HCT116 (cell line): ENCODE measurements around the gene TNFRSF25.

Source experiments
- CTCF ChIP-seq, 3 experiments: fragments of 200-600 bp in 1 of 3; sonication (generic) in 1 of 3; IDR thresholded peaks in 2 of 3; conservative IDR thresholded peaks in 1 of 3; 2 replicates each; pipeline ENCODE4 v1.5.1; 2012 to 2017; ENCODE audit warnings: low read depth in 2 of 3, low read length in 2 of 3, antibody characterized with exemption in 1 of 3, borderline replicate concordance in 1 of 3, control low read depth in 1 of 3, mild to moderate bottlenecking in 1 of 3, mixed read lengths in 1 of 3, mixed run types in 1 of 3, moderate library complexity in 1 of 3; ENCODE audit not compliant: insufficient read depth in 1 of 3
- EZH2 ChIP-seq: fragments of 200-600 bp; sonication (generic); IDR thresholded peaks from 2 replicates; pipeline ENCODE4 v1.6.1; 2017; ENCODE audit warnings: antibody characterized with exemption, mixed run types
- EZH2phosphoT487 ChIP-seq: fragments of 200-600 bp; IDR thresholded peaks from 2 replicates; pipeline ENCODE4 v1.6.1; 2018; ENCODE audit warnings: antibody characterized with exemption, borderline replicate concordance
- RAD21 ChIP-seq: IDR thresholded peaks from 2 replicates; pipeline ENCODE4 v1.6.1; 2012; ENCODE audit warnings: low read depth, mild to moderate bottlenecking
- ZNF274 ChIP-seq: fragments of 200-500 bp; sonication (Bioruptor generic); IDR thresholded peaks from 2 replicates; pipeline ENCODE4 v1.6.1; 2014; ENCODE audit warnings: mild to moderate bottlenecking, low read depth, low read length, inconsistent platforms

GRCh38 chr1:6468729-6469461 lies 2.9 kb upstream of the TNFRSF25 start:
- TF ChIP-seq CTCF (IDR thresholded peaks at IDR 0.05 in 2 of 3, conservative IDR thresholded peaks at IDR 0.05 in 1 of 3; ENCODE audit: borderline replicate concordance in 1 of 3, insufficient read depth in 1 of 3, low read depth in 2 of 3, low read length in 2 of 3) (no peak), EZH2 (no peak), ZNF274 (no peak), EZH2phosphoT487 (no peak), RAD21 (no peak)
